SK-N-DZ (cell line): ENCODE results near the gene SECTM1.

Experiments
- DNase-seq: peaks from one replicate; pipeline ENCODE4 v3.0.0-alpha.2; 2015; ENCODE audit warnings: low spot score

The SECTM1 gene

GRCh38 chr17:82328994-82329507 lies 4.5 kb downstream of the SECTM1 start:
- no peak for DNase-seq

GRCh38 chr17:82328141-82328993 lies 5.2 kb downstream of the SECTM1 start:
- DNase-seq: no peak

- DNase-seq: no peak
Measured at GRCh38 chr17:82327757-82328140, 5.8 kb downstream of the SECTM1 start.

GRCh38 chr17:82327289-82327688 lies 6.3 kb downstream of the SECTM1 start:
- no peak for DNase-seq

GRCh38 chr17:82325286-82326180 lies 8.0 kb downstream of the SECTM1 start:
- DNase-seq: no peak

GRCh38 chr17:82324566-82325285 lies 8.8 kb downstream of the SECTM1 start:
- DNase-seq: no peak

GRCh38 chr17:82323514-82324234 lies 9.9 kb downstream of the SECTM1 start:
- no peak for DNase-seq

- no peak for DNase-seq
Measured at GRCh38 chr17:82322526-82323453, 10.8 kb downstream of the SECTM1 start.

- DNase-seq: no peak
Measured at GRCh38 chr17:82321947-82322466, 11.6 kb downstream of the SECTM1 start.

GRCh38 chr17:82320956-82321927 lies 12.3 kb downstream of the SECTM1 start:
- DNase-seq: no peak

- DNase-seq: no peak
Measured at GRCh38 chr17:82320140-82320840, 13.3 kb downstream of the SECTM1 start.

GRCh38 chr17:82319619-82320062 lies 13.9 kb downstream of the SECTM1 start:
- DNase-seq: no peak

- DNase-seq: no peak
Measured at GRCh38 chr17:82318772-82319606, 14.6 kb downstream of the SECTM1 start.

- no peak for DNase-seq
Measured at GRCh38 chr17:82318169-82318498, 15.4 kb downstream of the SECTM1 start.

GRCh38 chr17:82317394-82318168 lies 16.0 kb downstream of the SECTM1 start, which contains the start of gene CD7:
CD7 (minus strand) TSS chr17:82317608; CDS start chr17:82317495, 113 bp downstream.
- no peak for DNase-seq
